ENCODE measurements around the gene GULP1. TPM values are rescaled to one million over a fixed set of nuclear protein-coding genes. Genes with fewer than 3 reads are reported as not detected.

The GULP1 gene
- total and polyA plus RNA-seq, 10 of the 15 experiments (the other 5 are each of a cell fraction or from before 2014, with no cell fraction given): 0.02 to 1.3 (median 0.15) TPM; not detected in 5

- WGBS (ENCODE audit: insufficient coverage, insufficient replicate concordance, low lambda C conversion rate, missing lambda C conversion rate): 12% methylated on average over 4 of the region's 4 CpGs
- POLR2A ChIA-PET: no interaction called here
- ATAC-seq (no peak), FAIRE-seq (no peak), DNase-seq (ENCODE audit: low read depth, low spot score) (no peak)
- in situ Hi-C loops (cut with MboI): no loop called here
- Histone ChIP-seq H3K36me3 (ENCODE audit: control insufficient read depth in 2 of 2, insufficient read depth in 2 of 2, low read length in 1 of 2) (no peaks in the 10 kb centered on the region), H3K4me1 (ENCODE audit: control insufficient read depth, insufficient read depth, low read length) (no peaks in the 10 kb centered on the region), H3K4me3 (no peak overlapping the region), H3K79me2 (ENCODE audit: control insufficient read depth, insufficient read depth, low read length) (no peaks in the 10 kb centered on the region), H3K27ac (ENCODE audit: control insufficient read depth, insufficient read depth) (no peak overlapping the region), H4K20me1 (ENCODE audit: control insufficient read depth, insufficient read depth) (no peaks in the 10 kb centered on the region), H3K9ac (ENCODE audit: control insufficient read depth, insufficient read depth, low read length) (no peak overlapping the region), H3K4me2 (ENCODE audit: control insufficient read depth, insufficient read depth) (no peak overlapping the region), H2AFZ (ENCODE audit: control insufficient read depth, low read depth, low read length) (no peak overlapping the region), H3K9me3 (replicated peaks; ENCODE audit: control insufficient read depth, insufficient read depth, low read length) (no peaks in the 10 kb centered on the region), H3K27me3 (replicated peaks in 1 of 2; ENCODE audit: control insufficient read depth in 2 of 2, insufficient read depth in 2 of 2, low read length in 1 of 2) (no peaks in the 10 kb centered on the region)
- CTCF ChIA-PET: interaction anchor here (0.5 to 0.8 kb wide), 2 partner anchors 9 to 919 kb away, joined by 3 read pairs; no protein-coding TSS in a partner anchor
- intact Hi-C loops (cut with micrococcal nuclease; ENCODE audit: unreplicated experiment): loop anchor here (10.0 kb wide), 1 partner anchor 859 kb away; no protein-coding TSS in a partner anchor
- SMC1A ChIA-PET (ENCODE audit: uncharacterized antibody, unreplicated experiment): interaction anchor here (0.7 to 1.1 kb wide), 2 partner anchors 8 to 54 kb away, joined by 3 read pairs; no protein-coding TSS in a partner anchor
- TF ChIP-seq PAX8 (IDR thresholded peaks at IDR 0.05) (no peak), TCF7 (IDR thresholded peaks at IDR 0.05; ENCODE audit: borderline replicate concordance) (no peak), IRF4 (IDR thresholded peaks at IDR 0.05; ENCODE audit: low read depth, low read length) (no peak)
- TF ChIP-seq, protein P1, sequence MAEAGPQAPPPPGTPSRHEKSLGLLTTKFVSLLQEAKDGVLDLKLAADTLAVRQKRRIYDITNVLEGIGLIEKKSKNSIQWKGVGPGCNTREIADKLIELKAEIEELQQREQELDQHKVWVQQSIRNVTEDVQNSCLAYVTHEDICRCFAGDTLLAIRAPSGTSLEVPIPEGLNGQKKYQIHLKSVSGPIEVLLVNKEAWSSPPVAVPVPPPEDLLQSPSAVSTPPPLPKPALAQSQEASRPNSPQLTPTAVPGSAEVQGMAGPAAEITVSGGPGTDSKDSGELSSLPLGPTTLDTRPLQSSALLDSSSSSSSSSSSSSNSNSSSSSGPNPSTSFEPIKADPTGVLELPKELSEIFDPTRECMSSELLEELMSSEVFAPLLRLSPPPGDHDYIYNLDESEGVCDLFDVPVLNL (IDR thresholded peaks at IDR 0.05; ENCODE audit: low read depth, low read length): no peak
- BruUV-seq (replicated peaks): no TSS peak
- RAD21 ChIA-PET (ENCODE audit: unreplicated experiment): no interaction called here
These were observed 72.5 kb downstream of the GULP1 start for GRCh38 chr2:188364033-188364630.

GRCh38 chr2:188365058-188365641, 73.5 kb downstream of the GULP1 start:
- no peaks in the 10 kb centered on the region for H3K4me1 ChIP-seq (ENCODE audit: control insufficient read depth, insufficient read depth, low read length)
- no peak overlapping the region for H3K4me3 ChIP-seq
- no peak overlapping the region for H3K9ac ChIP-seq (ENCODE audit: control insufficient read depth, insufficient read depth, low read length)
- FAIRE-seq: no peak
- ChIA-PET SMC1A (ENCODE audit: uncharacterized antibody, unreplicated experiment) (interaction anchor here (1.2 kb wide), 1 partner anchor 14 kb away, joined by 3 read pairs; no protein-coding TSS in a partner anchor), CTCF (no interaction called here), POLR2A (no interaction called here), RAD21 (ENCODE audit: unreplicated experiment) (no interaction called here)
- in situ Hi-C loops (cut with MboI) (no loop called here), intact Hi-C loops (cut with micrococcal nuclease; ENCODE audit: unreplicated experiment) (loop anchor here (10.0 kb wide), 1 partner anchor 860 kb away; no protein-coding TSS in a partner anchor)
- H3K9me3 ChIP-seq (replicated peaks; ENCODE audit: control insufficient read depth, insufficient read depth, low read length): no peaks in the 10 kb centered on the region
- H2AFZ ChIP-seq (ENCODE audit: control insufficient read depth, low read depth, low read length): no peak overlapping the region
- H3K79me2 ChIP-seq (ENCODE audit: control insufficient read depth, insufficient read depth, low read length): no peaks in the 10 kb centered on the region
- H3K27ac ChIP-seq (ENCODE audit: control insufficient read depth, insufficient read depth): no peak overlapping the region
- H4K20me1 ChIP-seq (ENCODE audit: control insufficient read depth, insufficient read depth): no peaks in the 10 kb centered on the region
- TF ChIP-seq TAF1 (IDR thresholded peaks at IDR 0.05; ENCODE audit: borderline replicate concordance, low read depth, low read length): no peak
- no TSS peak for BruUV-seq (replicated peaks)
- H3K36me3 ChIP-seq (ENCODE audit: control insufficient read depth in 2 of 2, insufficient read depth in 2 of 2, low read length in 1 of 2): no peaks in the 10 kb centered on the region
- ATAC-seq: no peak
- H3K27me3 ChIP-seq (replicated peaks in 1 of 2; ENCODE audit: control insufficient read depth in 2 of 2, insufficient read depth in 2 of 2, low read length in 1 of 2): no peaks in the 10 kb centered on the region
- H3K4me2 ChIP-seq (ENCODE audit: control insufficient read depth, insufficient read depth): no peak overlapping the region
- no peak for DNase-seq (ENCODE audit: low read depth, low spot score)
